ENCODE results near the gene TDP1.

Gene TDP1

GRCh38 chr14:89921346-89921745 lies 34.4 kb upstream of the TDP1 start:
- no peak for DNase-seq (ENCODE audit: low read depth)
- H3K4me3 ChIP-seq (ENCODE audit: low read depth, low read length), result no peak overlapping the region
- TF ChIP-seq CTCF (IDR thresholded peaks at IDR 0.05; ENCODE audit: insufficient read depth, low read depth, low read length, missing control alignments), result no peak

- no peak overlapping the region for H3K4me3 ChIP-seq (ENCODE audit: low read depth, low read length)
- no peak for DNase-seq (ENCODE audit: low read depth)
- TF ChIP-seq CTCF (IDR thresholded peaks at IDR 0.05; ENCODE audit: insufficient read depth, low read depth, low read length, missing control alignments), result no peak
These were observed 33.5 kb upstream of the TDP1 start for GRCh38 chr14:89922031-89922907.

GRCh38 chr14:89924268-89924667 lies 31.5 kb upstream of the TDP1 start:
- H3K4me3 ChIP-seq (ENCODE audit: low read depth, low read length), result no peak overlapping the region
- TF ChIP-seq CTCF (IDR thresholded peaks at IDR 0.05; ENCODE audit: insufficient read depth, low read depth, low read length, missing control alignments), result no peak
- DNase-seq (ENCODE audit: low read depth), result no peak

- H3K4me3 ChIP-seq (ENCODE audit: low read depth, low read length), result no peak overlapping the region
- DNase-seq (ENCODE audit: low read depth), result no peak
- no peak for TF ChIP-seq CTCF (IDR thresholded peaks at IDR 0.05; ENCODE audit: insufficient read depth, low read depth, low read length, missing control alignments)
These were observed 29.0 kb upstream of the TDP1 start for GRCh38 chr14:89926694-89927093.

GRCh38 chr14:89927186-89927865 lies 28.4 kb upstream of the TDP1 start:
- no peak for TF ChIP-seq CTCF (IDR thresholded peaks at IDR 0.05; ENCODE audit: insufficient read depth, low read depth, low read length, missing control alignments)
- H3K4me3 ChIP-seq (ENCODE audit: low read depth, low read length), result no peak overlapping the region
- DNase-seq (ENCODE audit: low read depth), result no peak

- no peak for DNase-seq (ENCODE audit: low read depth)
- no peak overlapping the region for H3K4me3 ChIP-seq (ENCODE audit: low read depth, low read length)
- no peak for TF ChIP-seq CTCF (IDR thresholded peaks at IDR 0.05; ENCODE audit: insufficient read depth, low read depth, low read length, missing control alignments)
These were observed 22.7 kb upstream of the TDP1 start for GRCh38 chr14:89933002-89933401.
